Right lobe of liver (tissue), 4 donors: ENCODE data around the gene MYH15.

Experiments
- CTCF ChIP-seq, 4 donors: fragments of 200-600 bp in 3 of 4; fragments of 450-650 bp in 1 of 4; IDR thresholded peaks; one replicate each; pipeline versions ENCODE4 v1.5.1 to v1.8.0; 2016 to 2022; ENCODE audit warnings: antibody characterized with exemption in 4 of 4, mild to moderate bottlenecking in 2 of 4
- POLR2A ChIP-seq: fragments of 450-650 bp; IDR thresholded peaks from one replicate; pipeline ENCODE4 v1.6.1; 2017; ENCODE audit warnings: antibody characterized with exemption, mild to moderate bottlenecking
- donor health status: DM: no; HTN: no; CAD: no.
- donor health status: DM: no; HTN: no; CAD: no.
- donor health status: DM: no; HTN: yes; CAD: no.

GRCh38 chr3:108548304-108548703 is 37.9 kb upstream of the MYH15 start:
- TF ChIP-seq CTCF (IDR thresholded peaks at IDR 0.05) (no peak), POLR2A (no peak)
